DOHH2 (cell line): ENCODE measurements around the gene LPA.
"Not testable (repeated sequence)": the region's sequence is repeated elsewhere in the genome, so short reads cannot be mapped to it uniquely, and the experiment has no call there.

ENCODE experiments used
- H3F3A ChIP-seq: fragments of 200-600 bp; sonication (generic), shearing (Covaris generic); 2 replicates; pipeline ENCODE4 v1.6.0; 2016; ENCODE audit warnings: antibody characterized with exemption, mild to moderate bottlenecking; ENCODE audit not compliant: control insufficient read depth, insufficient read depth
- H3K27ac ChIP-seq: fragments of 200-600 bp; sonication (generic); 2 replicates; pipeline ENCODE4 v1.5.1; 2014; ENCODE audit warnings: low read depth, mild to moderate bottlenecking, low read length, moderate library complexity
- H3K27me3 ChIP-seq: fragments of 200-600 bp; sonication (generic); 2 replicates; pipeline ENCODE4 v1.6.1; 2014; ENCODE audit warnings: mild to moderate bottlenecking, low read length, mixed read lengths; ENCODE audit not compliant: control insufficient read depth
- H3K36me3 ChIP-seq: fragments of 200-600 bp; sonication (generic); 2 replicates; pipeline ENCODE4 v1.6.1; 2014; ENCODE audit warnings: mild to moderate bottlenecking, low read length, moderate library complexity, mixed read lengths; ENCODE audit not compliant: control insufficient read depth
- H3K4me1 ChIP-seq: fragments of 200-600 bp; sonication (generic); 2 replicates; pipeline ENCODE4 v1.6.1; 2014; ENCODE audit warnings: mild to moderate bottlenecking, low read length, mixed read lengths; ENCODE audit not compliant: control insufficient read depth
- H3K4me2 ChIP-seq: fragments of 200-600 bp; sonication (generic); 2 replicates; pipeline ENCODE4 v1.6.0; 2014; ENCODE audit warnings: mild to moderate bottlenecking, low read length, moderate library complexity
- H3K4me3 ChIP-seq: fragments of 200-600 bp; sonication (generic); 2 replicates; pipeline ENCODE4 v1.5.1; 2014; ENCODE audit warnings: mild to moderate bottlenecking, low read length, mixed read lengths
- H3K79me2 ChIP-seq: fragments of 200-600 bp; sonication (generic); 2 replicates; pipeline ENCODE4 v1.6.1; 2014; ENCODE audit warnings: mild to moderate bottlenecking, low read length, mixed read lengths; ENCODE audit not compliant: control insufficient read depth
- H3K9me2 ChIP-seq: fragments of 200-600 bp; sonication (generic); replicated peaks from 2 replicates; pipeline ENCODE4 v1.6.1; 2014; ENCODE audit warnings: mild to moderate bottlenecking, low read length, mixed read lengths; ENCODE audit not compliant: control insufficient read depth
- H3K9me3 ChIP-seq: fragments of 200-600 bp; sonication (generic); 2 replicates; pipeline ENCODE4 v1.6.1; 2014; ENCODE audit warnings: antibody characterized with exemption, low read length, mixed read lengths; ENCODE audit not compliant: control insufficient read depth, insufficient read depth
- H4K20me1 ChIP-seq: fragments of 200-600 bp; sonication (generic); 2 replicates; pipeline ENCODE4 v1.6.0; 2014; ENCODE audit warnings: low read depth, mild to moderate bottlenecking, antibody characterized with exemption, low read length, moderate library complexity; ENCODE audit not compliant: control insufficient read depth, insufficient read depth
- CTCF ChIP-seq: fragments of 200-600 bp; sonication (generic); IDR thresholded peaks from one replicate; pipeline ENCODE4 v1.5.1; 2014; ENCODE audit warnings: antibody characterized with exemption, mild to moderate bottlenecking, low read depth, low read length; ENCODE audit not compliant: poor library complexity, severe bottlenecking
- EZH2phosphoT487 ChIP-seq: fragments of 200-600 bp; sonication (generic); IDR thresholded peaks from 2 replicates; pipeline ENCODE4 v1.6.1; 2017; ENCODE audit warnings: borderline replicate concordance, mild to moderate bottlenecking, antibody characterized with exemption, low read length, moderate library complexity, mixed read lengths

LPA gene

DNA sequence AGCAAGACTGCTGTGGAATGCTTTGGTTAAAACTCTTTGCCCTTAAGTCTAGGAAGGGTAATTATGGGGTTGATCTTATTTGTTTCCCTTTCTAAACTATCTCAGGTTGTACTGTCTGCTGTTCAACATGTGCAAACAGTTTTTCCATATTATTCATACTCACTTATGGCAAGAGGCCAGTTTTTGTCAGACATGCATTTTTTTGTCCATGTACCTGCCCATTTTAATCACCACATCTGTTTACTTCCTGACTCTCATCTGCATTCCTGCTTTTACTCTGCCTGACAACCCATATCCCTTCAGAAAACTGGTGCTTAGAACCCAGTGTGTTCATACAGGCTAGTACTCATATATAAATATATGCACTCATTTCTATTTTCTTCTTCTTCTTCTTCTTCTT is 80.3 kb downstream of the LPA start:
- Histone ChIP-seq H3K27ac (no peak overlapping the region), H3K27me3 (no peaks in the 10 kb centered on the region), H3K4me1 (no peaks in the 10 kb centered on the region), H3F3A (no peaks in the 10 kb centered on the region), H3K79me2 (no peaks in the 10 kb centered on the region), H3K36me3 (no peaks in the 10 kb centered on the region), H3K9me3 (no peaks in the 10 kb centered on the region), H3K9me2 (no peaks in the 10 kb centered on the region), H3K4me3 (no peak overlapping the region), H3K4me2 (no peak overlapping the region), H4K20me1 (no peaks in the 10 kb centered on the region)
- TF ChIP-seq CTCF: no peak
- no peak for TF ChIP-seq EZH2phosphoT487

DNA sequence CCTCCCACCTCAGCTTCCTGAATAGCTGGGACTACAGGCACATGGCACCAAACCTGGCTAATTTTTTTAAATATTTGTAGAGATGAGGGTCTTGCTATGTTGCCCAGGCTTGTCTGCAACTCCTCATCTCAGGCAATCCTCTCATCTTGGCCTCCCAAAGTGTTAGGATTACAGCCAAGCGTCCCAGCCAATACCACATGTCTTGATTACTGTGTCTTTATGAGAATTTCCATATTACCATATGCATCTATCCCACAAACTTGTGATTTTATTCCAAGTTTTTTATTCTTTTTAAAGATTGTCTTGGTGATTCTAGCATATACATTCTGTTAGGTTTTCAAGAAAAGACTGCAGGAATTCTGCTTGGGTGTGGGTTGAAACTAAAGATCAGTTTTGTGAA is 82.7 kb downstream of the LPA start:
- Histone ChIP-seq H3K4me1 (no peaks in the 10 kb centered on the region), H3K9me3 (no peaks in the 10 kb centered on the region), H4K20me1 (no peaks in the 10 kb centered on the region), H3K79me2 (no peaks in the 10 kb centered on the region), H3K4me3 (no peak overlapping the region), H3F3A (no peaks in the 10 kb centered on the region), H3K36me3 (no peaks in the 10 kb centered on the region), H3K9me2 (no peaks in the 10 kb centered on the region), H3K4me2 (no peak overlapping the region), H3K27ac (no peak overlapping the region), H3K27me3 (no peaks in the 10 kb centered on the region)
- TF ChIP-seq CTCF (no peak), EZH2phosphoT487 (no peak)

- H3K36me3 ChIP-seq, H3K4me1 ChIP-seq, H3K27ac ChIP-seq, H3K27me3 ChIP-seq, H3K4me2 ChIP-seq, H3K9me3 ChIP-seq, H4K20me1 ChIP-seq, H3F3A ChIP-seq, H3K4me3 ChIP-seq, H3K79me2 ChIP-seq, H3K9me2 ChIP-seq: not testable (repeated sequence)
Observed at GRCh38 chr6:160578515-160578914, 85.6 kb downstream of the LPA start.

GRCh38 chr6:160573943-160574342 is 90.1 kb downstream of the LPA start:
- no peaks in the 10 kb centered on the region for H3K9me3 ChIP-seq
- H4K20me1 ChIP-seq: no peaks in the 10 kb centered on the region
- TF ChIP-seq CTCF: no peak
- no peak for TF ChIP-seq EZH2phosphoT487
- no peaks in the 10 kb centered on the region for H3F3A ChIP-seq
- no peaks in the 10 kb centered on the region for H3K27me3 ChIP-seq
- no peaks in the 10 kb centered on the region for H3K36me3 ChIP-seq
- H3K4me2 ChIP-seq: no peak overlapping the region
- no peaks in the 10 kb centered on the region for H3K9me2 ChIP-seq
- no peak overlapping the region for H3K4me3 ChIP-seq
- H3K4me1 ChIP-seq: no peaks in the 10 kb centered on the region
- H3K79me2 ChIP-seq: no peaks in the 10 kb centered on the region
- H3K27ac ChIP-seq: no peak overlapping the region

DNA sequence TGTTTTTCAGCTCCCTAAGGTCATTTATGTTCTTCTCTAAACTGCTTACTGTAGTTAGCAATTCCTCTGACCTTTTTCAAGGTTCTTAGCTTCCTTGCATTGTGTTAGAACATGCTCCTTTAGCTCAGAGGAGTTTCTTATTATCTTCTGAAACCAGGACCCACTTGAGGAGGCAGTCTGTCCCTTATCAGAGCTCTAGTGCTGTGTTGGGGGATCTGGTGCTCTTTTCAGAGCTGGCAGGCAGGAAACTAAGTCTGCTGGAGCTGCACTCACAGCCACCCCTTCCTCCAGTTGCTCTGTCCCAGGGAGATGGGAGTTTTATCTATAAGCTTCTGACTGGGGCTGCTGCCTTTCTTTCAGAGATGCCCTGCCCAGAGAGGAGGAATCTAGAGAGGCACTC is 92.9 kb downstream of the LPA start:
- H3K36me3 ChIP-seq, H3F3A ChIP-seq, H3K4me2 ChIP-seq: not testable (repeated sequence)

More for the DNA sequence above, 92.9 kb downstream of the LPA start:
- not testable (repeated sequence) for H3K4me1 ChIP-seq, H3K27ac ChIP-seq, H3K4me3 ChIP-seq, H3K27me3 ChIP-seq, H4K20me1 ChIP-seq, H3K9me2 ChIP-seq, H3K9me3 ChIP-seq, H3K79me2 ChIP-seq
